Measurements from ENCODE around the gene MRTFA. TPM values are rescaled to one million over a fixed set of nuclear protein-coding genes. Genes with fewer than 3 reads are reported as not detected.

MRTFA gene
- total RNA-seq, 3 donors from 2014 or later: 32.4 to 45.3 (median 35.0) TPM

DNA sequence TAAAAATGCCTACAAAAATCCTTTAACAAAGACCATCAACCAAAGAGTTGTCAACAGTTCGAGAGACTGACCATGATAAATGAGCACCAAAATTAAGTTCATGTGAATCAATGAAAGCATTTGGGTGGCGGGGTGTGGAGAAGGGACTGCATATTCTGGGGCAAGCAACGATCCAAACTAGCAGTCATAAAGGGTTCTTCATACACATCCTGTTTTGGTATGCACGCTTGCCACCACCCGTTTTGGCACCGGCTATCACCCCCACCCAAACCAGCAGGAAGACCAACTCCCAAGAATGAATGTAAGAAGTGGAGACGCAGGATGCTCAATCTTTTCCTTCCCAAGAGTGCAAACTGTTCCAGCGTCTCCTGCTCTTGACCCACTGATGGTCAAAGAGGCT, 185.3 kb downstream of the MRTFA start:
- ATAC-seq (no peak), DNase-seq (no peak)
- H3K36me3 ChIP-seq (ENCODE audit: low read depth): no peaks in the 10 kb centered on the region
- intact Hi-C loops (cut with DNase I, micrococcal nuclease): no loop called here
- TF ChIP-seq, protein P1, sequence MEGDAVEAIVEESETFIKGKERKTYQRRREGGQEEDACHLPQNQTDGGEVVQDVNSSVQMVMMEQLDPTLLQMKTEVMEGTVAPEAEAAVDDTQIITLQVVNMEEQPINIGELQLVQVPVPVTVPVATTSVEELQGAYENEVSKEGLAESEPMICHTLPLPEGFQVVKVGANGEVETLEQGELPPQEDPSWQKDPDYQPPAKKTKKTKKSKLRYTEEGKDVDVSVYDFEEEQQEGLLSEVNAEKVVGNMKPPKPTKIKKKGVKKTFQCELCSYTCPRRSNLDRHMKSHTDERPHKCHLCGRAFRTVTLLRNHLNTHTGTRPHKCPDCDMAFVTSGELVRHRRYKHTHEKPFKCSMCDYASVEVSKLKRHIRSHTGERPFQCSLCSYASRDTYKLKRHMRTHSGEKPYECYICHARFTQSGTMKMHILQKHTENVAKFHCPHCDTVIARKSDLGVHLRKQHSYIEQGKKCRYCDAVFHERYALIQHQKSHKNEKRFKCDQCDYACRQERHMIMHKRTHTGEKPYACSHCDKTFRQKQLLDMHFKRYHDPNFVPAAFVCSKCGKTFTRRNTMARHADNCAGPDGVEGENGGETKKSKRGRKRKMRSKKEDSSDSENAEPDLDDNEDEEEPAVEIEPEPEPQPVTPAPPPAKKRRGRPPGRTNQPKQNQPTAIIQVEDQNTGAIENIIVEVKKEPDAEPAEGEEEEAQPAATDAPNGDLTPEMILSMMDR (IDR thresholded peaks at IDR 0.05): no peak
- H3K4me1 ChIP-seq (ENCODE audit: low read depth): no peaks in the 10 kb centered on the region
- H3K9me3 ChIP-seq: no peaks in the 10 kb centered on the region
- no peak overlapping the region for H3K4me3 ChIP-seq

- H3K36me3 ChIP-seq (ENCODE audit: low read depth): no peaks in the 10 kb centered on the region
- H3K4me3 ChIP-seq: no peak overlapping the region
- H3K9me3 ChIP-seq: no peaks in the 10 kb centered on the region
- ATAC-seq (no peak), DNase-seq (no peak)
- TF ChIP-seq, protein P1 (IDR thresholded peaks at IDR 0.05): no peak
- H3K4me1 ChIP-seq (ENCODE audit: low read depth): no peaks in the 10 kb centered on the region
- intact Hi-C loops (cut with DNase I, micrococcal nuclease): no loop called here
Observed at GRCh38 chr22:40450616-40451015, 185.9 kb downstream of the MRTFA start.

DNA sequence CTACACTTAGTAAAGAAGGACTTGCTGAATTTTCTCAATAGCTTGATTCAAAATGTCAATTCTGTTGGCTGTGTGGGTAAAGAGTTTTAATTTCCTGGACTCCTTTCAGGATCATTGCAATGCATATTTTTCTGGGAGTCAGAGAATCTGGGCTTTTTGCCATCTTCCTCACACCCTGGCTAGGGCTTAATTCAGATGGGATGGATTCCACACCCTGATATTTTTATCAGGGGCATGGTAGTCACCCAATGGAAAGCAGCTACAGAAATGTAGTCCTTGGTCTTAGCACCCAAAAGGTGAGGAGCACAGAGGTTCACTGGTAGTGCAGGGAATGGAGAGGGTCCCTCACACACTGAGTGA, 186.9 kb downstream of the MRTFA start:
- TF ChIP-seq, protein P1 (IDR thresholded peaks at IDR 0.05): no peak
- Histone ChIP-seq H3K4me1 (ENCODE audit: low read depth) (no peaks in the 10 kb centered on the region), H3K4me3 (no peak overlapping the region)

DNA sequence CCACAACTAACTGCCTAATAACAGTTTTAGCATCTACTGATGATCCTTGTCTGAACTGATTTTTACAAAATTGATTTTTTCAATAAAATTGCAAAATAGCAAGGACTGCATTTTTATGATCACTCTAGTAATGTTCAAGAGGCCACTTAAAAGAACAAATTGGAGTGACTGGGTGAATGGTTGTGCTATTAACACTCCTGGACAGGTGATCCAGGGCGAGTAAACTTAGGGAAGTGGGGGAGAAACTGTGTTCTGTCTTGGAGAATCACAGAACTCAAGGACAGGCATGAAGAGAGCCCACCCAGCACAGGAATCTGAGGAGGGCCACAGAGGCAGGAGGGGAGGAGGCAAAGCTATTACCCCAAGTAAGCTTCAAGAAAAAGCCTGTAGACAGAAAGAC, 190.3 kb downstream of the MRTFA start:
- Histone ChIP-seq H3K4me1 (ENCODE audit: low read depth) (no peaks in the 10 kb centered on the region), H3K9me3 (no peaks in the 10 kb centered on the region), H3K4me3 (no peak overlapping the region), H3K36me3 (ENCODE audit: low read depth) (no peaks in the 10 kb centered on the region)
- TF ChIP-seq, protein P1 (IDR thresholded peaks at IDR 0.05): no peak
- ATAC-seq (no peak), DNase-seq (no peak)
- intact Hi-C loops (cut with DNase I, micrococcal nuclease): no loop called here

More for the DNA sequence above, 186.9 kb downstream of the MRTFA start:
- ATAC-seq: no peak
- no peaks in the 10 kb centered on the region for H3K36me3 ChIP-seq (ENCODE audit: low read depth)
- DNase-seq: no peak
- no peaks in the 10 kb centered on the region for H3K9me3 ChIP-seq
- intact Hi-C loops (cut with DNase I, micrococcal nuclease): no loop called here

GRCh38 chr22:40444178-40444831, 192.2 kb downstream of the MRTFA start:
- Histone ChIP-seq H3K9me3 (no peaks in the 10 kb centered on the region), H3K4me3 (no peak overlapping the region), H3K36me3 (ENCODE audit: low read depth) (no peaks in the 10 kb centered on the region), H3K4me1 (ENCODE audit: low read depth) (no peaks in the 10 kb centered on the region)
- ATAC-seq (no peak), DNase-seq (no peak)
- intact Hi-C loops (cut with DNase I, micrococcal nuclease): no loop called here
- TF ChIP-seq, protein P1 (IDR thresholded peaks at IDR 0.05): no peak

DNA sequence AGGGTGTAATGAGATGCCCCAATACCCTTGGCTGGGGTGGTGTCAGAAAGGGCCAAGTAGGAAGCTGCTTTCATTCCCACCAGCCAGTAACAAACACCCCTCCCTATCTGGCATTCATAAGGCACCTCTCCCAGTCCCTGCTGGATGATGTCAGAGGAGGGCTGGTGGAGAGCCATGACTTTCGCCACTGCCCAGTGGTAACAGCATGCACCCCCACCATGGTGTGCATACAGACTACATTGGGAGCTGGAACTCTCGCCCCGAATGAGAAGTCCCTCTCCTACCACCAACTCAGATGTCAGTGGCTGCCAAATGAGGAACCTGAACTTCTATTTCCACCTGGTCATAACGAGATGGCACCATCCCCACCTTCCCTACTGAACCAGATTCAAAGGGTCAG, 192.8 kb downstream of the MRTFA start:
- ATAC-seq: peak; percentile 20

More for the DNA sequence above, 192.8 kb downstream of the MRTFA start:
- no peaks in the 10 kb centered on the region for H3K4me1 ChIP-seq (ENCODE audit: low read depth)
- H3K36me3 ChIP-seq (ENCODE audit: low read depth): no peaks in the 10 kb centered on the region
- no peaks in the 10 kb centered on the region for H3K9me3 ChIP-seq
- no peak for DNase-seq
- TF ChIP-seq, protein P1 (IDR thresholded peaks at IDR 0.05): no peak
- intact Hi-C loops (cut with DNase I, micrococcal nuclease): no loop called here
- no peak overlapping the region for H3K4me3 ChIP-seq

All from mucosa of descending colon (tissue), 3 donors.